H9 (cell line): ENCODE results near the gene SNRPA1. TPM values are rescaled to one million over a fixed set of nuclear protein-coding genes. Genes with fewer than 3 reads are reported as not detected.

Experiments
- DNase-seq: peaks from one replicate; pipeline ENCODE4 v3.0.0-alpha.2; 2017
- H2AFZ ChIP-seq: one replicate; pipeline ENCODE4 v1.6.1; 2013; ENCODE audit warnings: mild to moderate bottlenecking, low read length, control low read depth, moderate library complexity
- H2AK5ac ChIP-seq: 2 replicates; pipeline ENCODE4 v1.6.1; 2013; ENCODE audit warnings: low read length, control low read depth, mixed read lengths; ENCODE audit not compliant: insufficient read length
- H2BK120ac ChIP-seq: one replicate; pipeline ENCODE4 v1.6.1; 2013; ENCODE audit warnings: low read depth, mild to moderate bottlenecking, low read length, control low read depth, inconsistent platforms; ENCODE audit not compliant: poor library complexity, severe bottlenecking
- H2BK12ac ChIP-seq: 2 replicates; pipeline ENCODE4 v1.6.1; 2013; ENCODE audit warnings: low read length, control low read depth, mixed read lengths, low read depth; ENCODE audit not compliant: insufficient read length
- H2BK15ac ChIP-seq: 2 replicates; pipeline ENCODE4 v1.6.1; 2013; ENCODE audit warnings: low read depth, low read length, control low read depth
- H2BK20ac ChIP-seq: one replicate; pipeline ENCODE4 v1.6.1; 2013; ENCODE audit warnings: low read depth, mild to moderate bottlenecking, low read length, control low read depth, inconsistent platforms; ENCODE audit not compliant: poor library complexity, severe bottlenecking
- H2BK5ac ChIP-seq: 2 replicates; pipeline ENCODE4 v1.6.1; 2013; ENCODE audit warnings: low read length, control low read depth, mixed read lengths; ENCODE audit not compliant: insufficient read length
- H3K14ac ChIP-seq: 2 replicates; pipeline ENCODE4 v1.6.1; 2013; ENCODE audit warnings: low read length, control low read depth; ENCODE audit not compliant: insufficient read depth
- H3K18ac ChIP-seq: 2 replicates; pipeline ENCODE4 v1.6.1; 2013; ENCODE audit warnings: low read depth, mild to moderate bottlenecking, mixed read lengths, low read length, control low read depth; ENCODE audit not compliant: insufficient read length
- H3K23ac ChIP-seq: 2 replicates; pipeline ENCODE4 v1.6.1; 2013; ENCODE audit warnings: low read length, control low read depth, mixed read lengths, low read depth; ENCODE audit not compliant: insufficient read length
- H3K23me2 ChIP-seq: 2 replicates; pipeline ENCODE4 v1.6.1; 2013; ENCODE audit warnings: low read depth, mild to moderate bottlenecking, mixed read lengths, low read length, control low read depth; ENCODE audit not compliant: insufficient read length, poor library complexity, severe bottlenecking
- H3K27ac ChIP-seq: 2 replicates; pipeline ENCODE4 v1.5.1; 2013; ENCODE audit warnings: low read length, control low read depth, mixed read lengths, low read depth; ENCODE audit not compliant: insufficient read length
- H3K27me3 ChIP-seq: 2 replicates; pipeline ENCODE4 v1.6.1; 2013; ENCODE audit warnings: low read length, control low read depth, inconsistent platforms; ENCODE audit not compliant: insufficient read depth
- H3K4ac ChIP-seq: 2 replicates; pipeline ENCODE4 v1.6.1; 2013; ENCODE audit warnings: low read depth, mild to moderate bottlenecking, control low read depth, inconsistent platforms, low read length, moderate library complexity
- H3K4me1 ChIP-seq: 2 replicates; pipeline ENCODE4 v1.6.1; 2013; ENCODE audit warnings: low read length, control low read depth, inconsistent platforms; ENCODE audit not compliant: insufficient read depth
- H3K4me2 ChIP-seq: 2 replicates; pipeline ENCODE4 v1.6.1; 2013; ENCODE audit warnings: low read length, control low read depth, mixed read lengths; ENCODE audit not compliant: insufficient read length, insufficient read depth
- H3K56ac ChIP-seq: 2 replicates; pipeline ENCODE4 v1.6.1; 2013; ENCODE audit warnings: low read depth, mild to moderate bottlenecking, mixed read lengths, low read length, control low read depth; ENCODE audit not compliant: insufficient read length
- H3K79me1 ChIP-seq: 2 replicates; pipeline ENCODE4 v1.6.1; 2013; ENCODE audit warnings: low read depth, mild to moderate bottlenecking, moderate library complexity, low read length, control low read depth, inconsistent platforms; ENCODE audit not compliant: insufficient read depth, poor library complexity, severe bottlenecking
- H3K79me2 ChIP-seq: 2 replicates; pipeline ENCODE4 v1.6.1; 2013; ENCODE audit warnings: low read length, control low read depth, inconsistent platforms; ENCODE audit not compliant: insufficient read depth
- H3K9ac ChIP-seq: 2 replicates; pipeline ENCODE4 v1.6.1; 2013; ENCODE audit warnings: low read length, control low read depth, mixed read lengths; ENCODE audit not compliant: insufficient read length; ENCODE audit errors: extremely low read depth
- H3K9me3 ChIP-seq: one replicate; pipeline ENCODE4 v1.6.1; 2013; ENCODE audit warnings: low read depth, low read length, inconsistent platforms; ENCODE audit not compliant: control insufficient read depth
- H3T11ph ChIP-seq: one replicate; pipeline ENCODE4 v1.6.1; 2013; ENCODE audit warnings: mild to moderate bottlenecking, low read length, control low read depth, inconsistent platforms
- H4K20me1 ChIP-seq: one replicate; pipeline ENCODE4 v1.6.1; 2013; ENCODE audit not compliant: control insufficient read depth, insufficient read length, insufficient read depth
- H4K5ac ChIP-seq: 2 replicates; pipeline ENCODE4 v1.6.1; 2013; ENCODE audit warnings: low read depth, mild to moderate bottlenecking, mixed read lengths, low read length, control low read depth; ENCODE audit not compliant: insufficient read length
- H4K8ac ChIP-seq: replicated peaks from 2 replicates; pipeline ENCODE4 v1.6.1; 2013; ENCODE audit warnings: low read length, control low read depth, mixed read lengths, low read depth; ENCODE audit not compliant: insufficient read length
- H4K91ac ChIP-seq: 2 replicates; pipeline ENCODE4 v1.6.1; 2013; ENCODE audit warnings: low read depth, mild to moderate bottlenecking, moderate library complexity, mixed read lengths, low read length, control low read depth; ENCODE audit not compliant: insufficient read length
- H3K27ac Mint-ChIP-seq, 3 experiments: 2 replicates in 2 of 3; 3 replicates in 1 of 3; pipeline ENCODE4 v1.8.0; 2020 to 2021; ENCODE audit warnings: mixed read lengths in 3 of 3, mild to moderate bottlenecking in 1 of 3, moderate library complexity in 1 of 3
- H3K27me3 Mint-ChIP-seq: 2 replicates; pipeline ENCODE4 v1.8.0; 2021; ENCODE audit warnings: low read depth, mild to moderate bottlenecking, moderate library complexity, mixed read lengths
- H3K36me3 Mint-ChIP-seq, 3 experiments: 2 replicates in 2 of 3; 3 replicates in 1 of 3; pipeline ENCODE4 v1.8.0; 2020 to 2021; ENCODE audit warnings: low read depth in 3 of 3, mixed read lengths in 3 of 3; ENCODE audit not compliant: insufficient read depth in 1 of 3
- H3K4me1 Mint-ChIP-seq, 2 experiments: 2 replicates each; pipeline ENCODE4 v1.8.0; 2020; ENCODE audit warnings: mixed read lengths in 2 of 2
- H3K4me3 Mint-ChIP-seq, 2 experiments: 2 replicates in 1 of 2; 3 replicates in 1 of 2; pipeline ENCODE4 v1.8.0; 2020 to 2021; ENCODE audit warnings: mild to moderate bottlenecking in 2 of 2, mixed read lengths in 2 of 2, moderate library complexity in 1 of 2
- H3K9me3 Mint-ChIP-seq, 2 experiments: 2 replicates in 1 of 2; 3 replicates in 1 of 2; pipeline ENCODE4 v1.8.0; 2020; ENCODE audit warnings: mild to moderate bottlenecking in 2 of 2, mixed read lengths in 2 of 2, moderate library complexity in 1 of 2
- CTCF ChIP-seq: fragments of 200-600 bp; sonication (generic); conservative IDR thresholded peaks from 3 replicates; pipeline ENCODE4 v1.8.0; 2021; ENCODE audit warnings: antibody characterized with exemption, mild to moderate bottlenecking
- WGBS: extraction: QIAGEN DNeasy Blood & Tissue Kit; methylation state at CpG from one replicate; pipeline ENCODE4 v1.1.7; 2013; ENCODE audit warnings: missing lambda C conversion rate, low lambda C conversion rate, mixed read lengths; ENCODE audit not compliant: insufficient read length; ENCODE audit errors: extremely low coverage; 5-methylcytosine and 5-hydroxymethylcytosine counted together
- total RNA-seq: library from RNA; stranded (reverse); gene quantifications from 2 replicates; pipeline ENCODE4 v1.2.1, GENCODE V29; 2021

SNRPA1 gene
- total RNA-seq, 1 experiment from 2014 or later = 145 TPM

- no peak overlapping the region for H3K27ac ChIP-seq
- no peak overlapping the region for H2AFZ ChIP-seq
- H3K18ac ChIP-seq = no peak overlapping the region
- no peak overlapping the region for H4K5ac ChIP-seq
- H4K91ac ChIP-seq = no peak overlapping the region
- no peaks in the 10 kb centered on the region for H3K27me3 ChIP-seq
- no peak overlapping the region for H2AK5ac ChIP-seq
- Mint-ChIP-seq H3K4me3 (no peak overlapping the region), H3K36me3 (no peaks in the 10 kb centered on the region), H3K9me3 (no peaks in the 10 kb centered on the region; a peak in 1 of 5 replicates), H3K4me1 (peaks cover 4 to 8% of the 10 kb centered on the region in 2 experiments), H3K27me3 (peaks cover 26% of the 10 kb centered on the region), H3K27ac (no peak overlapping the region)
- no peaks in the 10 kb centered on the region for H4K20me1 ChIP-seq
- no peak overlapping the region for H2BK15ac ChIP-seq
- H3K23ac ChIP-seq = no peak overlapping the region
- H3K9ac ChIP-seq = no peak overlapping the region
- no peak overlapping the region for H3K4me2 ChIP-seq
- no peak overlapping the region for H3K56ac ChIP-seq
- no peaks in the 10 kb centered on the region for H3K9me3 ChIP-seq
- TF ChIP-seq CTCF = no peak
- H3K14ac ChIP-seq = no peak overlapping the region
- no peak overlapping the region for H3K4ac ChIP-seq
- no peaks in the 10 kb centered on the region for H3K4me1 ChIP-seq
- H2BK12ac ChIP-seq = no peak overlapping the region
- DNase-seq = no peak
- no peak overlapping the region for H2BK20ac ChIP-seq
- H2BK5ac ChIP-seq = no peak overlapping the region
- no peaks in the 10 kb centered on the region for H3K79me1 ChIP-seq
- WGBS = no CpG with 5 or more reads among the region's 5 CpGs
- no peak overlapping the region for H3T11ph ChIP-seq
- no peaks in the 10 kb centered on the region for H3K23me2 ChIP-seq
- no peaks in the 10 kb centered on the region for H3K79me2 ChIP-seq
- H2BK120ac ChIP-seq = no peak overlapping the region
- no peak overlapping the region for H4K8ac ChIP-seq
These were observed 21.5 kb upstream of the SNRPA1 start for GRCh38 chr15:101316529-101316928.
